Naive thymus-derived CD8-positive, alpha-beta T cell (primary cell): ENCODE results near the gene WWP2. TPM values are rescaled to one million over a fixed set of nuclear protein-coding genes. Genes with fewer than 3 reads are reported as not detected.

Experiments used
- ATAC-seq, 2 donors: fragments of 150-1000 bp; cut with Tn5 transposase in 1 of 2; sonication (Bioruptor Pico), chemical (Tn5 transposase) in 1 of 2; 1 replicate in 1 of 2; 2 replicates in 1 of 2; pipeline ENCODE4 v1.10.0; 2021; ENCODE audit warnings: mild to moderate bottlenecking in 2 of 2, moderate library complexity in 2 of 2
- POLR2A ChIA-PET: fragments of 350-600 bp; sonication (Branson Sonifier 250); formaldehyde crosslinking; loops from one replicate; lab custom pipeline; 2021; ENCODE audit warnings: antibody characterized with exemption; lab: Charles Lee
- DNase-seq, 10 donors: peaks; one replicate each; pipeline versions ENCODE4 v3.0.0 to v3.0.0-alpha.2; 2020 to 2022
- H3K27ac Mint-ChIP-seq, 10 donors: one replicate each; pipeline ENCODE4 v1.8.0; 2020 to 2022; ENCODE audit warnings: mild to moderate bottlenecking in 10 of 10, mixed read lengths in 10 of 10, moderate library complexity in 4 of 10, inconsistent platforms in 1 of 10
- H3K27me3 Mint-ChIP-seq, 5 donors: one replicate each; pipeline ENCODE4 v1.8.0; 2021 to 2022; ENCODE audit warnings: mixed read lengths in 5 of 5
- H3K36me3 Mint-ChIP-seq, 3 donors: one replicate each; pipeline ENCODE4 v1.8.0; 2020 to 2022; ENCODE audit warnings: mixed read lengths in 3 of 3, mild to moderate bottlenecking in 2 of 3, inconsistent platforms in 1 of 3
- H3K4me1 Mint-ChIP-seq, 4 donors: one replicate each; pipeline ENCODE4 v1.8.0; 2021 to 2022; ENCODE audit warnings: mixed read lengths in 4 of 4
- H3K4me3 Mint-ChIP-seq, 10 donors: one replicate each; pipeline ENCODE4 v1.8.0; 2020 to 2022; ENCODE audit warnings: mild to moderate bottlenecking in 10 of 10, mixed read lengths in 10 of 10, moderate library complexity in 6 of 10, inconsistent platforms in 1 of 10
- H3K9me3 Mint-ChIP-seq, 9 donors: one replicate each; pipeline ENCODE4 v1.8.0; 2020 to 2022; ENCODE audit warnings: mixed read lengths in 9 of 9, mild to moderate bottlenecking in 3 of 9, inconsistent platforms in 1 of 9, moderate library complexity in 1 of 9
- polyA plus RNA-seq, 3 donors: library from polyadenylated mRNA; unstranded; fragments of 300-500 nt; fragmentation: Illumina TruSeq; gene quantifications; one replicate each; pipeline ENCODE4 v1.2.3, GENCODE V29; 2021
- total RNA-seq, 8 experiments: library from RNA in 2 of 8; stranded (reverse) in 2 of 8; gene quantifications; one replicate each; pipeline ENCODE4 v1.2.3 and lab custom pipeline; 2021 to 2026

The WWP2 gene
- total and polyA plus RNA-seq, 5 experiments from 2014 or later = 27.0 to 63.3 (median 39.5) TPM

DNA sequence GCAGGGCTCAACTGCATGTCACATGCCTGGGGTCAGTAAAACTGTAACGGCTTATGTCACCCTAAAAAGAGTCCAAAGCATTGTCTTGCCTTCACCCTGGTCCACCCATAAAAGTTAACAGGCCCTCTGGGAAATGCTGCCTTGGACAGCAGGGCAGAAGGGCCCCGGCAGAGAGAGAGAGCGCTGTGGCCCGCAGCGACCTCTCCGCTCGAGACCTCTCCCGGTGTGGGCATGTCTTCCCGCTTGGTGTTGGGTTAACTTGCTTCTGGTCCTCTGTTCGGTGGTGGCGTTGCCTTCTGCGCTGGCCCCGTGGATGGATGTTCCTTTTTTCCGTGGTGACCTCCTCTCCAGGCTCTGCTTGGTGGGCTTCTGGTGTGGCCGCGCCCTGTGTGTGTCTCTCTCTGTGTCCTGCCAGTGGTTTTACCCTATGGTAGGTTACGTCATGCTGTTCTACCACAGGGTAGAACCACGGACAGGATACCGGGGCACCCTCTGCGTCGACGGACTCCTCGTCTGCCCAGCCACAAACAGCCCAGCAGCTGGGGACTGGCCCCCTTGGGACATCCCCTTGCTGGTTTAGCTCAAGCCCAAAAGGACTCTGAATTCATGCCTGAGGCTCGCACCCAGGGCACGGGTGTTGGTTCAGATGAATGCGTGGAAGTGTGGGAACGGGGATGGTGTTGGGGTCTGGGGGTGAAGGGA is 170.7 kb downstream of the WWP2 start:
- DNase-seq (no peak), ATAC-seq (no peak)
- H3K36me3 Mint-ChIP-seq = peaks cover 0 to 81% (median 25%) of the 10 kb centered on the region in 3 donors
- H3K27ac Mint-ChIP-seq = no peak overlapping the region
- no peaks in the 10 kb centered on the region for H3K27me3 Mint-ChIP-seq
- no peaks in the 10 kb centered on the region for H3K4me1 Mint-ChIP-seq
- H3K4me3 Mint-ChIP-seq = no peak overlapping the region
- POLR2A ChIA-PET = no interaction called here
- no peaks in the 10 kb centered on the region for H3K9me3 Mint-ChIP-seq

DNA sequence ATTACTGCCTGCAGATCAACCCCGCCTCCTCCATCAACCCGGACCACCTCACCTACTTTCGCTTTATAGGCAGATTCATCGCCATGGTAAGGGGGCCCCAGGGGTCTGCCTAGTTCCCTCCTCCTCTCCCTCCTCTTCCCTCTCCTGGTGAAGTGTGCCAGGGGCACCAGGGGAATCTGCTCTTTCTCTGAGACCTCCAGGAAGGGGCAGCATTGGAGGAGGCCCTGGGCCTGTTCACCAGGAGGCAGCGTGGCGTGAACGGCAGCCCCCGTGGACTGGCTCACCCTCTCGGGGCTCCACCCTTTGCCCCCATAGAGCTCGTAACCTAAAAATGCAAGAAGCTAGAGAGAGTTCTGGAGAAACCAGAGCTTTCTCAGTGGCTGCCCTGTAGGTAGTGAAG is 171.9 kb downstream of the WWP2 start:
- peak overlapping the region in 1 of 10 donors; percentile 22 for H3K27ac Mint-ChIP-seq
- H3K36me3 Mint-ChIP-seq = peaks cover 0 to 86% (median 25%) of the 10 kb centered on the region in 3 donors
- DNase-seq = no peak
- H3K9me3 Mint-ChIP-seq = no peaks in the 10 kb centered on the region
- no peaks in the 10 kb centered on the region for H3K27me3 Mint-ChIP-seq
- no peaks in the 10 kb centered on the region for H3K4me1 Mint-ChIP-seq
- POLR2A ChIA-PET = no interaction called here
- ATAC-seq = no peak
- H3K4me3 Mint-ChIP-seq = no peak overlapping the region

GRCh38 chr16:69934751-69935150 is 172.6 kb downstream of the WWP2 start:
- ATAC-seq (no peak), DNase-seq (no peak)
- POLR2A ChIA-PET = no interaction called here
- H3K4me3 Mint-ChIP-seq = no peak overlapping the region
- peaks cover 0 to 90% (median 25%) of the 10 kb centered on the region in 3 donors for H3K36me3 Mint-ChIP-seq
- peak overlapping the region in 1 of 10 donors; percentile 51 for H3K27ac Mint-ChIP-seq
- H3K27me3 Mint-ChIP-seq = no peaks in the 10 kb centered on the region
- H3K4me1 Mint-ChIP-seq = no peaks in the 10 kb centered on the region
- no peaks in the 10 kb centered on the region for H3K9me3 Mint-ChIP-seq

- H3K4me3 Mint-ChIP-seq = no peak overlapping the region
- DNase-seq (no peak), ATAC-seq (no peak)
- H3K9me3 Mint-ChIP-seq = no peaks in the 10 kb centered on the region
- peaks cover 0 to 88% (median 25%) of the 10 kb centered on the region in 3 donors for H3K36me3 Mint-ChIP-seq
- H3K4me1 Mint-ChIP-seq = no peaks in the 10 kb centered on the region
- POLR2A ChIA-PET = no interaction called here
- peak overlapping the region in 1 of 10 donors; percentile 55 for H3K27ac Mint-ChIP-seq
- H3K27me3 Mint-ChIP-seq = no peaks in the 10 kb centered on the region
These were observed 173.2 kb downstream of the WWP2 start for GRCh38 chr16:69935278-69935711.

- Mint-ChIP-seq H3K4me1 (no peaks in the 10 kb centered on the region), H3K27ac (peak overlapping the region in 1 of 10 donors; percentile 55), H3K36me3 (peaks cover 0 to 92% (median 25%) of the 10 kb centered on the region in 3 donors), H3K9me3 (no peaks in the 10 kb centered on the region), H3K4me3 (no peak overlapping the region), H3K27me3 (no peaks in the 10 kb centered on the region)
- ATAC-seq = no peak
- no peak for DNase-seq
- POLR2A ChIA-PET = no interaction called here
These were observed 173.6 kb downstream of the WWP2 start for GRCh38 chr16:69935740-69936139.

GRCh38 chr16:69936252-69936651 is 174.1 kb downstream of the WWP2 start:
- POLR2A ChIA-PET = no interaction called here
- H3K27ac Mint-ChIP-seq = peak overlapping the region in 2 of 10 donors; percentile 50 to 55
- no peak overlapping the region for H3K4me3 Mint-ChIP-seq
- H3K9me3 Mint-ChIP-seq = no peaks in the 10 kb centered on the region
- H3K4me1 Mint-ChIP-seq = no peaks in the 10 kb centered on the region
- H3K36me3 Mint-ChIP-seq = peaks cover 0 to 93% (median 21%) of the 10 kb centered on the region in 3 donors
- no peaks in the 10 kb centered on the region for H3K27me3 Mint-ChIP-seq
- DNase-seq (no peak), ATAC-seq (no peak)

DNA sequence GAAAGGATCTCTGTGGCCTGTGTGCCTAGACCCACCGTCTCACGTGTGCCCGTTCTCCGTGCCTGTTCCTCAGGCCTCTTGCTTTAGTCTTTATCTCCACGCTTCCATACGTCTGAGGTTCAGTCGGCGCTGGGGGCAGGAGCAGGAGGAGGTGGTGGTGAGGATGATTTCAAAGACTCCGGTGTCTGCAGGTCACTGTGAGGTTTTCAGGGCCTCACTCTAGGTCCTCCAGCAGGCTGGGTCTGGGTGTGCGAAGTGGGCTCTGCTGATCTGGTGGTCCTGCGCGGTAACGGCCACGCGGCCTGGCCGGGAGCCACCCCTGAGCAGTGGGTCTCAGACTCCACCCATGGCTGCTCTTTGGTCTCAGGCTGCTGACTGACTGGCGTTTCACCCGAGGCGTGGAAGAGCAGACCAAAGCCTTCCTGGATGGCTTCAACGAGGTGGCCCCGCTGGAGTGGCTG is 174.6 kb downstream of the WWP2 start:
- H3K4me1 Mint-ChIP-seq = no peaks in the 10 kb centered on the region
- H3K4me3 Mint-ChIP-seq = no peak overlapping the region
- no peak for ATAC-seq
- H3K36me3 Mint-ChIP-seq = peaks cover 0 to 89% (median 20%) of the 10 kb centered on the region in 3 donors
- no peaks in the 10 kb centered on the region for H3K9me3 Mint-ChIP-seq
- POLR2A ChIA-PET = no interaction called here
- peak overlapping the region in 1 of 10 donors; percentile 55 for H3K27ac Mint-ChIP-seq
- no peaks in the 10 kb centered on the region for H3K27me3 Mint-ChIP-seq
- DNase-seq = no peak

DNA sequence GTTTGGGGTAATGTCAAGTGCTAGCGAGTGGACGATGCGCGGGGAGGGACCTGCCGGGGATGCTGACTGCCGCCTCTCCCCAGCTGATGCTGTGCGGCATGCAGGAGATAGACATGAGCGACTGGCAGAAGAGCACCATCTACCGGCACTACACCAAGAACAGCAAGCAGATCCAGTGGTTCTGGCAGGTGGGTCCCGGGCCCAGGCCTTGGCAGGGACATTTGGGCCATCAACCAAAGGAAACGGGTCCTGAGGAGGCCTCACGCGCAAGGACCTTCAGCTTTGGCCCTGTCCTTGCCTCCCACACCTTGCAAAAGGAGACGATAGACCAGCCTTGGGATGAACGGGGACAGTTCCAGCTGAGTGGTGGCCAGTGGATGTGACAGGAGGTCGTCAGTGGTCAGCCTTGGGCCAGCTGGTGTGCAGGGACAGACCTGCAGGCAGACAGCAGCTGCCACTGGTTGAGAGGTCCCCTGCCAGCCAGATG is 175.4 kb downstream of the WWP2 start:
- peak overlapping the region in 1 of 10 donors; percentile 32 for H3K4me3 Mint-ChIP-seq
- H3K36me3 Mint-ChIP-seq = peaks cover 0 to 83% (median 15%) of the 10 kb centered on the region in 3 donors
- POLR2A ChIA-PET = interaction anchor here (0.5 kb wide), 1 partner anchor 85 kb away, joined by 3 read pairs; no protein-coding TSS in a partner anchor
- ATAC-seq (no peak), DNase-seq (no peak)
- peak overlapping the region in 1 of 10 donors; percentile 20 for H3K27ac Mint-ChIP-seq
- no peaks in the 10 kb centered on the region for H3K27me3 Mint-ChIP-seq
- no peaks in the 10 kb centered on the region for H3K4me1 Mint-ChIP-seq
- H3K9me3 Mint-ChIP-seq = no peaks in the 10 kb centered on the region

DNA sequence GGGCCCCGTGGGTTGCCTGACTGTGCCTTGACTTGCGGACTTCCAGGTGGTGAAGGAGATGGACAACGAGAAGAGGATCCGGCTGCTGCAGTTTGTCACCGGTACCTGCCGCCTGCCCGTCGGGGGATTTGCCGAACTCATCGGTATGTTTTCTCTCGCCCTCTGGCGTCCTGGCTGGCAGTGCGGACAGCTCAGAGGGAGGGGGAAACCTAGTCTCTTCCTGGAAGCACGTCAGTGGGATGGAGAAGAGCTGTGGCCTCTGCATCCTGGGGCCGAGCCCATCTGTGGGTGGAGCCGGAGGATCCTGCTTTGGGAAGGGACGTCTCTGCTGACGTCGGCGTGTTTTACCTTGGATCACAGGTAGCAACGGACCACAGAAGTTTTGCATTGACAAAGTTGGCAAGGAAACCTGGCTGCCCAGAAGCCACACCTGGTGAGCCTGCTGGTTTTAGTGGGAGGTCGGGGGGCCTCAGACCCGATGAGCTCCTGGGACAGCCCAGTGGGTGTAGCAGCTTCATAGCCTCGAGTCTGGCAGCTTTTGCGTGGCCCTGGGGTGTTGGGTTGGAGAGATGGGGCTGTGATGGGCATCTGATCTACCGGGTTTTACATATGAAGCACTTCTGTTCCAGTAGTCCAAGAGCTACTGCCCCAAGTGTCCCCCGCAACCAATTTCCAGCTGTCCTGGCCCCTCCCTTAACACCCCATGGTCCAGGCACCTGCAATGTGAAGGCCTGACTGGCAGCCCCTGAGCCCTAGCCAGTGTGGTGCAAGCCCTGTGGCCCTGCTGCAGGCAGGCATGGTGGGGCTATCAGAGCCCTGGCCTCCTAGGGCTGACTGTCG is 177.1 kb downstream of the WWP2 start:
- H3K36me3 Mint-ChIP-seq = peaks cover 0 to 73% (median 12%) of the 10 kb centered on the region in 3 donors
- ATAC-seq (no peak), DNase-seq (no peak)
- POLR2A ChIA-PET = no interaction called here
- no peaks in the 10 kb centered on the region for H3K9me3 Mint-ChIP-seq
- no peaks in the 10 kb centered on the region for H3K27me3 Mint-ChIP-seq
- no peaks in the 10 kb centered on the region for H3K4me1 Mint-ChIP-seq
- no peak overlapping the region for H3K27ac Mint-ChIP-seq
- no peak overlapping the region for H3K4me3 Mint-ChIP-seq

DNA sequence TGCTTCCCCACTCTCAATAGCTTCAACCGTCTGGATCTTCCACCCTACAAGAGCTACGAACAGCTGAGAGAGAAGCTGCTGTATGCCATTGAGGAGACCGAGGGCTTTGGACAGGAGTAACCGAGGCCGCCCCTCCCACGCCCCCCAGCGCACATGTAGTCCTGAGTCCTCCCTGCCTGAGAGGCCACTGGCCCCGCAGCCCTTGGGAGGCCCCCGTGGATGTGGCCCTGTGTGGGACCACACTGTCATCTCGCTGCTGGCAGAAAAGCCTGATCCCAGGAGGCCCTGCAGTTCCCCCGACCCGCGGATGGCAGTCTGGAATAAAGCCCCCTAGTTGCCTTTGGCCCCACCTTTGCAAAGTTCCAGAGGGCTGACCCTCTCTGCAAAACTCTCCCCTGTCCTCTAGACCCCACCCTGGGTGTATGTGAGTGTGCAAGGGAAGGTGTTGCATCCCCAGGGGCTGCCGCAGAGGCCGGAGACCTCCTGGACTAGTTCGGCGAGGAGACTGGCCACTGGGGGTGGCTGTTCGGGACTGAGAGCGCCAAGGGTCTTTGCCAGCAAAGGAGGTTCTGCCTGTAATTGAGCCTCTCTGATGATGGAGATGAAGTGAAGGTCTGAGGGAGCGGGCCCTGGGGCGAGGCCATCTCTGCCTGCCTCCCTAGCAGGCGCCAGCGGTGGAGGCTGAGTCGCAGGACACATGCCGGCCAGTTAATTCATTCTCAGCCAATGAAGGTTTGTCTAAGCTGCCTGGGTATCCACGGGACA is 177.9 kb downstream of the WWP2 start:
- Mint-ChIP-seq H3K9me3 (no peaks in the 10 kb centered on the region), H3K4me1 (no peaks in the 10 kb centered on the region), H3K36me3 (peaks cover 0 to 65% (median 12%) of the 10 kb centered on the region in 3 donors), H3K4me3 (no peak overlapping the region), H3K27me3 (no peaks in the 10 kb centered on the region), H3K27ac (peak overlapping the region in 1 of 10 donors; percentile 66)
- DNase-seq (no peak), ATAC-seq (no peak)
- POLR2A ChIA-PET = no interaction called here

DNA sequence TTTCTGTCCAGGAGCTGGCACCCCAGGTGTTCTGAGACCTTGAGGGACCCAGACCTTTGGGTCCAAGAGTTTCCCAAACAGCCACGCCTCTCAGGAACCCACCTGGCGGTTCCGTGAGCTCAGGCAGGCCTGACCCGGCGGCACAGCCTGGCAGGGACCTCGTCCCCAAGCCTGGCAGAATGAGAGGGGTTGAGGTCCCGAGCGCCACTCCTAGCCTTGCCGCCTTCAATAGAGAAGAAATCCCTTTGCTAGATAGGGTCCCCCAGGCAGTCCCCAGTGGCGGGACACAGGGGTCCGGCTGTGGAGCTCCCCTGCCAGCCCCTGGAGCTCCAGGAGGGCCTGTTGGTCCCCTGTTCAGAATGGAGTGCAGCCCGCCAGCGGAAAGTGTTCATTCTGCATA is 178.5 kb downstream of the WWP2 start:
- Mint-ChIP-seq H3K4me1 (no peaks in the 10 kb centered on the region), H3K27ac (no peak overlapping the region), H3K27me3 (no peaks in the 10 kb centered on the region), H3K4me3 (no peak overlapping the region), H3K9me3 (no peaks in the 10 kb centered on the region), H3K36me3 (peaks cover 0 to 58% (median 12%) of the 10 kb centered on the region in 3 donors)
- POLR2A ChIA-PET = no interaction called here
- no peak for ATAC-seq
- DNase-seq = no peak

DNA sequence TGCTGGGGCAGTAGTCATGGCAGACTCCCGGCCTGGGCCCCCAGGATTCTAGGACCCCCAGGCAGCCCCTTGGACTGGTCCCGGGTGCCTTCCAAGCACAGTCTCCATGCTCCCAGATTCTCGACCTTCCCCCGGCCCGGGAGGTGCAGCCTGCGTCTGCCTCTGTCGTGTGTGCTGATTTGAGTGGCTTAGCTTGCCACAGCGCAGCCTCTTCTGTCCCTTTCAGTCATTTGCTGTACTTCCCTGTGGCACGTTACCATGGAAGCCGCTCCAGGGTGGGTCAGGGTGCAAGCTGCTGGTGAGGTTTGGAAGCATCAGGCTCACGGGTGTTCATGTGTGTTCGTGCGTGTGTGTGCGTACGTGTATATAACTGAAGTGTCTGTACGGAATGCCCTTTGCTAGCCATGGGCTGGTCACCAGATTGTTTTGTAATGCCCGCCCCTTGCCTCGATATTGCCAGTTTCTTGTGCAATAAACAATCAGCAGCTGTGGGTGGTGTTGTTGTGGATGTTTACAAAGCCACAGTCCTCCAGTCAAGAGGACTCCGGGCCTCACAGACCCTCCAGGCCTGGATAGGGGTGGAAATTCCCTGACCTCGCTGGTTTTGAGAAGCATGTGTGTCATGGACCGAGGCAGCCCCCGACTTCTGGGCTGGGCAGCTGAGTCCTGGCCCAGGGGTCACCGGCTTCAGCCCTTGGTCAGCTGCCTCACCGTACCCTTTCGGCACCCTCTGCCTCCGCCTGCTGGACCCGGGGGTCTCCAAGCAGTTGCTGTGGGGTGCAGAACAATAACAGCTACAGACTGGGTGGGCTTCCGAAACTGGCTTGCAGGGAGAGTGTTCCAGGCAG is 179.3 kb downstream of the WWP2 start:
- Mint-ChIP-seq H3K4me3 (no peak overlapping the region), H3K4me1 (no peaks in the 10 kb centered on the region), H3K27me3 (no peaks in the 10 kb centered on the region), H3K9me3 (no peaks in the 10 kb centered on the region), H3K36me3 (peaks cover 0 to 50% (median 8%) of the 10 kb centered on the region in 3 donors), H3K27ac (no peak overlapping the region)
- POLR2A ChIA-PET = no interaction called here
- no peak for DNase-seq
- ATAC-seq = no peak
